Rectal smooth muscle tissue (tissue), 1 donor: Measurements from ENCODE around the gene TTLL3.

Experiments
- H3K27ac ChIP-seq: one replicate; pipeline ENCODE4 v1.7.0; 2013; ENCODE audit warnings: low read depth, low read length, inconsistent platforms
- H3K27me3 ChIP-seq: one replicate; pipeline ENCODE4 v1.7.0; 2013; ENCODE audit warnings: low read length; ENCODE audit not compliant: control insufficient read depth, insufficient read depth
- H3K36me3 ChIP-seq: one replicate; pipeline ENCODE4 v1.7.0; 2013; ENCODE audit warnings: low read length; ENCODE audit not compliant: control insufficient read depth, insufficient read depth
- H3K4me1 ChIP-seq: one replicate; pipeline ENCODE4 v1.7.0; 2013; ENCODE audit warnings: low read length; ENCODE audit not compliant: control insufficient read depth, insufficient read depth
- H3K4me3 ChIP-seq: one replicate; pipeline ENCODE4 v1.7.0; 2013; ENCODE audit warnings: low read length
- H3K9ac ChIP-seq: one replicate; pipeline ENCODE4 v1.7.0; 2013; ENCODE audit warnings: low read length

Gene TTLL3

GRCh38 chr3:9784965-9785364 is 25.1 kb upstream of the TTLL3 start:
- Histone ChIP-seq H3K27ac (no peak overlapping the region), H3K27me3 (no peaks in the 10 kb centered on the region)

GRCh38 chr3:9785602-9786001 is 24.5 kb upstream of the TTLL3 start:
- Histone ChIP-seq H3K9ac (no peak overlapping the region), H3K36me3 (peaks cover 39% of the 10 kb centered on the region)

More at GRCh38 chr3:9784965-9785364, 25.1 kb upstream of the TTLL3 start:
- Histone ChIP-seq H3K4me3 (no peak overlapping the region), H3K36me3 (peaks cover 41% of the 10 kb centered on the region), H3K9ac (no peak overlapping the region), H3K4me1 (no peaks in the 10 kb centered on the region)

GRCh38 chr3:9786209-9786739 is 23.8 kb upstream of the TTLL3 start:
- Histone ChIP-seq H3K27me3 (no peaks in the 10 kb centered on the region), H3K4me1 (peaks cover 3% of the 10 kb centered on the region), H3K27ac (no peak overlapping the region), H3K4me3 (no peak overlapping the region), H3K9ac (no peak overlapping the region), H3K36me3 (peaks cover 37% of the 10 kb centered on the region)

More at GRCh38 chr3:9785602-9786001, 24.5 kb upstream of the TTLL3 start:
- Histone ChIP-seq H3K27me3 (no peaks in the 10 kb centered on the region), H3K4me1 (no peaks in the 10 kb centered on the region), H3K4me3 (no peak overlapping the region), H3K27ac (no peak overlapping the region)

- no peak overlapping the region for H3K27ac ChIP-seq
- H3K36me3 ChIP-seq: peaks cover 31% of the 10 kb centered on the region
- peaks cover 10% of the 10 kb centered on the region for H3K4me1 ChIP-seq
- H3K27me3 ChIP-seq: no peaks in the 10 kb centered on the region
- no peak overlapping the region for H3K9ac ChIP-seq
- no peak overlapping the region for H3K4me3 ChIP-seq
Measured at GRCh38 chr3:9786825-9787669, 23.0 kb upstream of the TTLL3 start.

GRCh38 chr3:9787714-9788113 is 22.3 kb upstream of the TTLL3 start:
- Histone ChIP-seq H3K27ac (no peak overlapping the region), H3K4me3 (no peak overlapping the region), H3K36me3 (peaks cover 27% of the 10 kb centered on the region), H3K4me1 (peaks cover 10% of the 10 kb centered on the region), H3K27me3 (no peaks in the 10 kb centered on the region), H3K9ac (no peak overlapping the region)

- Histone ChIP-seq H3K27ac (peak overlapping the region; percentile 96), H3K9ac (no peak overlapping the region), H3K4me1 (peaks cover 20% of the 10 kb centered on the region), H3K36me3 (peaks cover 19% of the 10 kb centered on the region), H3K4me3 (peak overlapping the region; percentile 3), H3K27me3 (no peaks in the 10 kb centered on the region)
Measured at GRCh38 chr3:9791127-9791526, 18.9 kb upstream of the TTLL3 start.

GRCh38 chr3:9791790-9792404 is 18.2 kb upstream of the TTLL3 start:
- Histone ChIP-seq H3K4me3 (peak overlapping the region; percentile 90), H3K27ac (peak overlapping the region; percentile 96), H3K4me1 (peaks cover 20% of the 10 kb centered on the region), H3K9ac (peak overlapping the region; percentile 6), H3K27me3 (no peaks in the 10 kb centered on the region), H3K36me3 (peaks cover 15% of the 10 kb centered on the region)

GRCh38 chr3:9792405-9793160 is 17.5 kb upstream of the TTLL3 start, which contains the start of the genes ARPC4 and TADA3:
TSS of gene ARPC4 (plus strand) at chr3:9793082. CDS start at chr3:9793122, 40 bp downstream.
TSS of gene TADA3 (minus strand) at chr3:9792473. CDS start at chr3:9791466, 1,007 bp downstream.
- Histone ChIP-seq H3K9ac (peak within 1 kb of the TSS; percentile 82), H3K4me3 (peak within 1 kb of the TSS; percentile 90), H3K27ac (peak within 1 kb of the TSS; percentile 96), H3K27me3 (no peaks in the 10 kb centered on the region), H3K4me1 (peaks cover 20% of the 10 kb centered on the region), H3K36me3 (peaks cover 13% of the 10 kb centered on the region)

- H3K4me1 ChIP-seq: peaks cover 20% of the 10 kb centered on the region
- peaks cover 18% of the 10 kb centered on the region for H3K36me3 ChIP-seq
- peak overlapping the region; percentile 82 for H3K9ac ChIP-seq
- H3K4me3 ChIP-seq: peak overlapping the region; percentile 90
- no peaks in the 10 kb centered on the region for H3K27me3 ChIP-seq
- peak overlapping the region; percentile 96 for H3K27ac ChIP-seq
Measured at GRCh38 chr3:9793161-9793781, 16.8 kb upstream of the TTLL3 start.

GRCh38 chr3:9794400-9794799 is 15.7 kb upstream of the TTLL3 start:
- Histone ChIP-seq H3K27ac (no peak overlapping the region), H3K36me3 (peaks cover 17% of the 10 kb centered on the region)

GRCh38 chr3:9795207-9795606 is 14.9 kb upstream of the TTLL3 start:
- H3K9ac ChIP-seq: no peak overlapping the region
- no peak overlapping the region for H3K27ac ChIP-seq
- H3K27me3 ChIP-seq: no peaks in the 10 kb centered on the region
- H3K4me1 ChIP-seq: peaks cover 20% of the 10 kb centered on the region
- peaks cover 21% of the 10 kb centered on the region for H3K36me3 ChIP-seq
- no peak overlapping the region for H3K4me3 ChIP-seq

More at GRCh38 chr3:9794400-9794799, 15.7 kb upstream of the TTLL3 start:
- no peaks in the 10 kb centered on the region for H3K27me3 ChIP-seq
- peaks cover 20% of the 10 kb centered on the region for H3K4me1 ChIP-seq
- no peak overlapping the region for H3K9ac ChIP-seq
- H3K4me3 ChIP-seq: no peak overlapping the region
